ENCODE measurements around the gene CMPK2.

GRCh38 chr2:6872394-6872793 is 6.7 kb upstream of the CMPK2 start:
- no peak for TF ChIP-seq POLR2A (IDR thresholded peaks at IDR 0.05; ENCODE audit: low read depth, low read length)
- no peak for TF ChIP-seq POLR2AphosphoS5 (IDR thresholded peaks at IDR 0.05; ENCODE audit: low read depth, low read length)
- TF ChIP-seq TAF1 (IDR thresholded peaks at IDR 0.05; ENCODE audit: borderline replicate concordance, low read depth, low read length) = no peak

Measured in GM12892 (cell line).